Aorta (tissue), 4 donors: ENCODE data around the gene TNFAIP8L1. TPM values are rescaled to one million over a fixed set of nuclear protein-coding genes. Genes with fewer than 3 reads are reported as not detected.

Source experiments
- polyA plus RNA-seq, 2 donors: library from polyadenylated mRNA; stranded (reverse); fragments of 200-250 nt; gene quantifications; one replicate each; pipeline ENCODE4 v1.2.3, GENCODE V29; 2013
- total RNA-seq, 2 donors: library from RNA; stranded (reverse); fragmentation: NEBNext Ultra II Directional; extraction: Animal tissue kit (Norgen Biotek cat#: 25700); gene quantifications; one replicate each; pipeline ENCODE4 v1.2.1, GENCODE V29; 2021
- donor health status: healthy with polysubstance abuse.
- donor health status: Bipolar disorder and iron deficiency.
- donor health status: DM: no; HTN: no; CAD: no.
- donor health status: DM: yes; HTN: yes; CAD: no.

Gene TNFAIP8L1
- total and polyA plus RNA-seq, 4 donors, result 1.6 to 13.5 (median 4.6) TPM

Other genes starting within 250 kb of the TNFAIP8L1 start
- gene SH3GL1, start 239.0 kb upstream of the TNFAIP8L1 start, total RNA-seq, result 10 to 100 TPM; 66.5 to 69.7 TPM
- gene SH3GL1, start 239.0 kb upstream of the TNFAIP8L1 start, polyA plus RNA-seq, result 10 to 100 TPM; 37.7 to 48.6 TPM
- gene CHAF1A, start 236.9 kb upstream of the TNFAIP8L1 start, total RNA-seq, result 1 to 10 TPM; 6.5 to 7.0 TPM
- gene CHAF1A, start 236.9 kb upstream of the TNFAIP8L1 start, polyA plus RNA-seq, result 1 to 10 TPM; 5.2 to 9.3 TPM
- 10 to 100 TPM; 84.9 to 86.7 TPM for gene UBXN6, start 181.7 kb upstream of the TNFAIP8L1 start, total RNA-seq
- gene UBXN6, start 181.7 kb upstream of the TNFAIP8L1 start, polyA plus RNA-seq, result 100 to 1,000 TPM in 1 of 2 donors, 10 to 100 TPM in 1; 78.5 to 181 TPM
- 10 to 100 TPM; 23.6 to 36.1 TPM for gene HDGFL2, start 167.2 kb upstream of the TNFAIP8L1 start, total RNA-seq
- 10 to 100 TPM; 15.4 to 47.9 TPM for gene HDGFL2, start 167.2 kb upstream of the TNFAIP8L1 start, polyA plus RNA-seq
- gene PLIN4, start 121.0 kb upstream of the TNFAIP8L1 start, total RNA-seq, result 1 to 10 TPM; 5.7 to 7.4 TPM
- under 1 TPM; 0.61 to 0.63 TPM for gene PLIN4, start 121.0 kb upstream of the TNFAIP8L1 start, polyA plus RNA-seq
- 1 to 10 TPM; 2.0 to 3.8 TPM for gene PLIN5, start 104.3 kb upstream of the TNFAIP8L1 start, total RNA-seq
- 1 to 10 TPM in 1 of 2 donors, under 1 TPM in 1; 0.38 to 2.4 TPM for gene PLIN5, start 104.3 kb upstream of the TNFAIP8L1 start, polyA plus RNA-seq
- gene LRG1, start 99.5 kb upstream of the TNFAIP8L1 start, total RNA-seq, result 1 to 10 TPM; 1.4 to 2.8 TPM
- gene LRG1, start 99.5 kb upstream of the TNFAIP8L1 start, polyA plus RNA-seq, result 1 to 10 TPM in 1 of 2 donors, under 1 TPM in 1; 0.75 to 1.5 TPM
- gene SEMA6B, start 79.8 kb upstream of the TNFAIP8L1 start, total RNA-seq, result 10 to 100 TPM; 25.6 to 32.0 TPM
- 1 to 10 TPM in 1 of 2 donors, under 1 TPM in 1; 0.43 to 1.5 TPM for gene SEMA6B, start 79.8 kb upstream of the TNFAIP8L1 start, polyA plus RNA-seq
- 10 to 100 TPM; 59.4 to 67.9 TPM for gene MYDGF, start 30.8 kb downstream of the TNFAIP8L1 start, total RNA-seq
- gene MYDGF, start 30.8 kb downstream of the TNFAIP8L1 start, polyA plus RNA-seq, result 100 to 1,000 TPM in 1 of 2 donors, 10 to 100 TPM in 1; 69.9 to 117 TPM
- 10 to 100 TPM; 46.1 to 56.4 TPM for gene DPP9, start 84.3 kb downstream of the TNFAIP8L1 start, total RNA-seq
- gene DPP9, start 84.3 kb downstream of the TNFAIP8L1 start, polyA plus RNA-seq, result 10 to 100 TPM; 16.4 to 33.8 TPM
- gene FEM1A, start 152.2 kb downstream of the TNFAIP8L1 start, total RNA-seq, result 1 to 10 TPM; 6.9 to 9.0 TPM
- gene FEM1A, start 152.2 kb downstream of the TNFAIP8L1 start, polyA plus RNA-seq, result 1 to 10 TPM; 2.6 to 3.1 TPM
- gene TICAM1, start 192.2 kb downstream of the TNFAIP8L1 start, total RNA-seq, result 10 to 100 TPM; 14.0 to 18.5 TPM
- gene TICAM1, start 192.2 kb downstream of the TNFAIP8L1 start, polyA plus RNA-seq, result 1 to 10 TPM; 6.9 to 7.7 TPM
- 10 to 100 TPM; 56.4 to 68.4 TPM for gene PLIN3, start 228.2 kb downstream of the TNFAIP8L1 start, total RNA-seq
- 10 to 100 TPM; 53.2 to 56.5 TPM for gene PLIN3, start 228.2 kb downstream of the TNFAIP8L1 start, polyA plus RNA-seq